HepG2 (cell line): ENCODE results near the gene SPTSSB. TPM values are rescaled to one million over a fixed set of nuclear protein-coding genes. Genes with fewer than 3 reads are reported as not detected.

Experiments
- HDAC6 ChIP-seq: fragments of 200-600 bp; sonication (generic); IDR thresholded peaks from 2 replicates; pipeline ENCODE4 v1.7.0; 2017; ENCODE audit warnings: mild to moderate bottlenecking, antibody characterized with exemption, low read length, low read depth
- HNRNPLL ChIP-seq: fragments of 200-400 bp; formaldehyde crosslinking; IDR thresholded peaks from 2 replicates; pipeline ENCODE4 v1.6.1; 2017; ENCODE audit warnings: mild to moderate bottlenecking, low read depth, low read length; ENCODE audit not compliant: poor library complexity, severe bottlenecking
- KLF13 ChIP-seq: sonication (generic); formaldehyde crosslinking; IDR thresholded peaks from 2 replicates; pipeline ENCODE4 v1.4.0; 2020; ENCODE audit warnings: mild to moderate bottlenecking, missing genetic modification reagents
- NCOA2 ChIP-seq: sonication (generic); formaldehyde crosslinking; IDR thresholded peaks from 2 replicates; pipeline ENCODE4 v1.8.0; 2022; ENCODE audit warnings: inconsistent platforms
- NR1H2 ChIP-seq: sonication (generic); formaldehyde crosslinking; IDR thresholded peaks from 2 replicates; pipeline ENCODE4 v1.8.1; 2022; ENCODE audit warnings: low read depth, missing genetic modification reagents, borderline replicate concordance
- ONECUT2 ChIP-seq: sonication (generic); formaldehyde crosslinking; IDR thresholded peaks from 2 replicates; pipeline ENCODE4 v1.4.0; 2020; ENCODE audit warnings: missing genetic modification reagents
- PAXIP1 ChIP-seq: sonication (generic); formaldehyde crosslinking; conservative IDR thresholded peaks from 2 replicates; pipeline ENCODE4 v1.4.0; 2020; ENCODE audit warnings: mild to moderate bottlenecking, missing genetic modification reagents, moderate library complexity
- PHF21A ChIP-seq: sonication (generic); formaldehyde crosslinking; IDR thresholded peaks from 2 replicates; pipeline ENCODE4 v1.5.0; 2020; ENCODE audit warnings: mild to moderate bottlenecking, missing genetic modification reagents
- PITX1 ChIP-seq: sonication (generic); formaldehyde crosslinking; IDR thresholded peaks from 2 replicates; pipeline ENCODE4 v1.5.1; 2020; ENCODE audit warnings: mild to moderate bottlenecking, missing genetic modification reagents
- PRMT3 ChIP-seq: sonication (generic); formaldehyde crosslinking; IDR thresholded peaks from 2 replicates; pipeline ENCODE4 v1.8.1; 2022; ENCODE audit warnings: low read depth, mild to moderate bottlenecking, moderate library complexity, missing genetic modification reagents, borderline replicate concordance
- RARA ChIP-seq: IDR thresholded peaks from 2 replicates; pipeline ENCODE4 v1.6.1; 2016; ENCODE audit warnings: missing genetic modification reagents, missing compliant biosample characterization
- REPIN1 ChIP-seq: sonication (generic); formaldehyde crosslinking; IDR thresholded peaks from 2 replicates; pipeline ENCODE4 v1.8.0; 2022; ENCODE audit warnings: missing genetic modification reagents, low read depth, mild to moderate bottlenecking, borderline replicate concordance
- REST ChIP-seq, 2 experiments: IDR thresholded peaks; 2 replicates each; pipeline ENCODE4 v1.6.1; 2011 to 2012; ENCODE audit warnings: low read length in 2 of 2, borderline replicate concordance in 1 of 2, low read depth in 1 of 2, mild to moderate bottlenecking in 1 of 2, moderate library complexity in 1 of 2
- RFXANK ChIP-seq: IDR thresholded peaks from 2 replicates; pipeline ENCODE4 v1.6.1; 2016
- SKI ChIP-seq: fragments of 450-650 bp; IDR thresholded peaks from one replicate; pipeline ENCODE4 v1.6.1; 2018; ENCODE audit warnings: mild to moderate bottlenecking; ENCODE audit not compliant: partially characterized antibody
- TOPORS ChIP-seq: sonication (generic); formaldehyde crosslinking; IDR thresholded peaks from 2 replicates; pipeline ENCODE4 v1.8.0; 2023; ENCODE audit warnings: mild to moderate bottlenecking, missing genetic modification reagents
- ZNF562 ChIP-seq: sonication (generic); formaldehyde crosslinking; IDR thresholded peaks from 2 replicates; pipeline ENCODE4 v1.8.0; 2022; ENCODE audit warnings: missing genetic modification reagents, borderline replicate concordance
- ZNF687 ChIP-seq: sonication (generic); formaldehyde crosslinking; IDR thresholded peaks from 2 replicates; pipeline ENCODE4 v1.5.1; 2020; ENCODE audit warnings: mild to moderate bottlenecking, missing genetic modification reagents, moderate library complexity
- ZNF788 ChIP-seq: sonication (generic); formaldehyde crosslinking; IDR thresholded peaks from 2 replicates; pipeline ENCODE4 v1.5.0; 2020; ENCODE audit warnings: mild to moderate bottlenecking, missing genetic modification reagents, borderline replicate concordance
- ZNF790 ChIP-seq: sonication (generic); formaldehyde crosslinking; IDR thresholded peaks from 2 replicates; pipeline ENCODE4 v1.8.0; 2022; ENCODE audit warnings: missing genetic modification reagents, mild to moderate bottlenecking, borderline replicate concordance
- polyA plus RNA-seq, 8 experiments: library from polyadenylated mRNA; depleted of rRNA in 3 of 8; stranded (reverse) in 7 of 8; unstranded in 1 of 8; fragments of >200 nt; fragmentation: Illumina TruSeq in 4 of 8; extraction: Trizol in 4 of 8; gene quantifications; 2 replicates each; pipeline versions ENCODE4 v1.2.1 to v1.2.3, GENCODE V29; 2011 to 2016; ENCODE audit warnings: low read depth in 4 of 8, missing spikeins in 1 of 8, mixed read lengths in 1 of 8; ENCODE audit not compliant: insufficient read depth in 1 of 8
- total RNA-seq, 5 experiments: library from RNA; depleted of rRNA; stranded (reverse); fragments of >200 nt; fragmentation: Illumina TruSeq; extraction: Trizol; gene quantifications; 2 replicates each; pipeline ENCODE4 v1.2.3, GENCODE V29; 2016; ENCODE audit warnings: low read depth in 1 of 5

The SPTSSB gene
- total and polyA plus RNA-seq, 2 of the 13 experiments (the other 11 are each of a cell fraction or from before 2014, with no cell fraction given) = 0.51 to 2.4 TPM

- TF ChIP-seq REPIN1 (CRISPR knock-in tag) (peak; percentile 75; the same call in 1 of the 2 replicates), ZNF790 (no peak), ZNF687 (CRISPR knock-in tag) (no peak), SKI (peak; percentile 48), REST (IDR thresholded peaks at IDR 0.05; ENCODE audit: borderline replicate concordance in 1 of 2, low read depth in 1 of 2, low read length in 2 of 2) (no peak), PHF21A (CRISPR knock-in tag) (peak; percentile 73; the same call in 1 of the 2 replicates), HDAC6 (no peak), PITX1 (CRISPR knock-in tag) (peak; percentile 48; the same call in 1 of the 2 replicates), HNRNPLL (no peak), PRMT3 (CRISPR knock-in tag) (no peak), RFXANK (CRISPR knock-in tag) (no peak; the same call in 1 of the 2 replicates), NCOA2 (peak; percentile 84), RARA (peak; percentile 87), ZNF788 (CRISPR knock-in tag) (peak; percentile 25; the same call in 1 of the 2 replicates), ZNF562 (CRISPR knock-in tag) (no peak), PAXIP1 (CRISPR knock-in tag) (peak; percentile 92), TOPORS (no peak), KLF13 (CRISPR knock-in tag) (no peak), NR1H2 (no peak), ONECUT2 (CRISPR knock-in tag) (peak; percentile 43; the same call in 1 of the 2 replicates)
Measured at GRCh38 chr3:161420746-161421145, 49.4 kb upstream of the SPTSSB start (continued).
